Lung (tissue), 12 donors: ENCODE data around the gene PHRF1. TPM values are rescaled to one million over a fixed set of nuclear protein-coding genes. Genes with fewer than 3 reads are reported as not detected.

Source experiments
- ATAC-seq: fragments of 200-7000 bp; cut with Tn5 transposase; one replicate; pipeline ENCODE4 v1.9.1; 2020; ENCODE audit warnings: moderate number of reproducible peaks; ENCODE audit not compliant: insufficient read depth, low FRiP score
- DNase-seq, 3 donors: peaks; one replicate each; pipeline ENCODE4 v3.0.0-alpha.2; 2013 to 2017
- H3K27ac ChIP-seq, 2 donors: one replicate each; pipeline ENCODE4 v1.5.1; 2013; ENCODE audit warnings: mild to moderate bottlenecking in 2 of 2, moderate library complexity in 2 of 2, control low read depth in 1 of 2, inconsistent platforms in 1 of 2, low read depth in 1 of 2, low read length in 1 of 2
- H3K27me3 ChIP-seq, 3 donors: one replicate each; pipeline ENCODE4 v1.5.1; 2013; ENCODE audit warnings: low read length in 2 of 3; ENCODE audit not compliant: control insufficient read depth in 3 of 3, insufficient read depth in 3 of 3
- H3K36me3 ChIP-seq, 4 donors: one replicate each; pipeline ENCODE4 v1.5.1; 2013; ENCODE audit warnings: low read length in 4 of 4, mild to moderate bottlenecking in 1 of 4, moderate library complexity in 1 of 4; ENCODE audit not compliant: control insufficient read depth in 4 of 4, insufficient read depth in 4 of 4
- H3K4me1 ChIP-seq, 5 donors: one replicate each; pipeline ENCODE4 v1.5.1; 2013; ENCODE audit warnings: low read length in 5 of 5, mild to moderate bottlenecking in 2 of 5, moderate library complexity in 1 of 5; ENCODE audit not compliant: control insufficient read depth in 5 of 5, insufficient read depth in 5 of 5
- H3K4me3 ChIP-seq: one replicate; pipeline ENCODE4 v1.5.1; 2013; ENCODE audit warnings: mild to moderate bottlenecking, control low read depth, moderate library complexity
- H3K9ac ChIP-seq, 2 donors: one replicate each; pipeline ENCODE4 v1.5.1; 2013; ENCODE audit warnings: low read length in 2 of 2, control low read depth in 1 of 2; ENCODE audit not compliant: insufficient read depth in 1 of 2
- H3K9me3 ChIP-seq, 4 donors: one replicate each; pipeline ENCODE4 v1.5.1; 2013; ENCODE audit warnings: low read length in 3 of 4, mild to moderate bottlenecking in 1 of 4, moderate library complexity in 1 of 4; ENCODE audit not compliant: control insufficient read depth in 4 of 4, insufficient read depth in 3 of 4
- CTCF ChIP-seq: IDR thresholded peaks from 2 replicates; pipeline ENCODE4 v1.5.1; 2012; ENCODE audit warnings: mild to moderate bottlenecking; ENCODE audit errors: control extremely low read depth, extremely low read depth
- WGBS, 2 donors: extraction: QIAGEN DNeasy Blood & Tissue Kit; methylation state at CpG; one replicate each; pipeline ENCODE4 v1.1.7; 2013; 5-methylcytosine and 5-hydroxymethylcytosine counted together
- polyA plus RNA-seq, 2 donors: library from polyadenylated mRNA; stranded (reverse); fragments of 200-250 nt; gene quantifications; one replicate each; pipeline ENCODE4 v1.2.1, GENCODE V29; 2013
- total RNA-seq, 2 donors: library from RNA; depleted of rRNA in 1 of 2; stranded (reverse); fragments of >200 nt in 1 of 2; gene quantifications; one replicate each; pipeline ENCODE4 v1.2.1, GENCODE V29; 2014 to 2021
- donor health status: control.
- donor health status: control.
- donor health status: Bipolar disorder and iron deficiency.
- donor health status: healthy.
- donor health status: DM: yes; HTN: yes; CAD: no.

Gene PHRF1
- total and polyA plus RNA-seq, 4 donors: 16.3 to 39.3 (median 23.5) TPM

- peak overlapping the region in 1 of 2 donors; percentile 30 for H3K27ac ChIP-seq
- H3K4me1 ChIP-seq: peaks cover 0 to 23% (median 6%) of the 10 kb centered on the region in 5 donors
- peaks cover 0 to 11% (median 10%) of the 10 kb centered on the region in 3 donors for H3K27me3 ChIP-seq
- 8 to 11% methylated on average over 61 to 66 of the region's 66 CpGs for WGBS, 2 donors
- peak overlapping the region in 1 of 2 donors; percentile 11 for H3K9ac ChIP-seq
- no peak for TF ChIP-seq CTCF
- peak overlapping the region; percentile 73 for H3K4me3 ChIP-seq
- ATAC-seq: no peak
- peaks cover 0 to 30% (median 3%) of the 10 kb centered on the region in 4 donors for H3K36me3 ChIP-seq
- H3K9me3 ChIP-seq: peaks cover 0 to 2% (median 0%) of the 10 kb centered on the region in 4 donors
- no peak for DNase-seq
Measured at GRCh38 chr11:534396-535209, 41.7 kb upstream of the PHRF1 start.

GRCh38 chr11:535210-535518 lies 41.1 kb upstream of the PHRF1 start:
- peaks cover 0 to 23% (median 6%) of the 10 kb centered on the region in 5 donors for H3K4me1 ChIP-seq
- no peak for DNase-seq
- no peak overlapping the region for H3K9ac ChIP-seq
- ATAC-seq: no peak
- H3K27me3 ChIP-seq: peaks cover 0 to 11% (median 10%) of the 10 kb centered on the region in 3 donors
- peak overlapping the region in 1 of 2 donors; percentile 30 for H3K27ac ChIP-seq
- no peak for TF ChIP-seq CTCF
- 0 to 1% methylated on average over 2 to 56 of the region's 56 CpGs for WGBS, 2 donors
- peaks cover 0 to 27% (median 3%) of the 10 kb centered on the region in 4 donors for H3K36me3 ChIP-seq
- H3K9me3 ChIP-seq: peaks cover 0 to 2% (median 0%) of the 10 kb centered on the region in 4 donors
- H3K4me3 ChIP-seq: peak overlapping the region; percentile 73

GRCh38 chr11:535519-536454 lies 40.5 kb upstream of the PHRF1 start, which contains the start of gene HRAS:
Gene HRAS (minus strand): TSS chr11:535576.
- Histone ChIP-seq H3K27me3 (peaks cover 0 to 11% (median 10%) of the 10 kb centered on the region in 3 donors), H3K9me3 (peaks cover 0 to 2% (median 0%) of the 10 kb centered on the region in 4 donors), H3K4me1 (peaks cover 0 to 23% (median 6%) of the 10 kb centered on the region in 5 donors), H3K4me3 (peak within 1 kb of the TSS; percentile 73), H3K9ac (peak within 1 kb of the TSS in 1 of 2 donors; percentile 11), H3K36me3 (peaks cover 0 to 27% (median 3%) of the 10 kb centered on the region in 4 donors), H3K27ac (peak within 1 kb of the TSS; percentile 84 to 87)
- TF ChIP-seq CTCF: no peak
- DNase-seq (peak; percentile 95 to 98 (median 97)), ATAC-seq (peak; percentile 89)
- WGBS, 2 donors: 1 to 2% methylated on average over 66 to 97 of the region's 97 CpGs
